ENCODE data around the gene FLG2.

The FLG2 gene

GRCh38 chr1:152367436-152367835 is 7.6 kb upstream of the FLG2 start:
- H3K27me3 ChIP-seq (replicated peaks; ENCODE audit: control insufficient read depth, insufficient read depth, low read length) = no peaks in the 10 kb centered on the region
- no peak for TF ChIP-seq CTCF (IDR thresholded peaks at IDR 0.05; ENCODE audit: insufficient read depth, low read length, poor library complexity, severe bottlenecking)
- H3K4me3 ChIP-seq (replicated peaks; ENCODE audit: low read depth, low read length) = no peak overlapping the region
- no peaks in the 10 kb centered on the region for H3K36me3 ChIP-seq (ENCODE audit: control insufficient read depth, insufficient read depth, low read length)
- no peak for DNase-seq (ENCODE audit: extremely low read depth, insufficient read length)

- TF ChIP-seq CTCF (IDR thresholded peaks at IDR 0.05; ENCODE audit: insufficient read depth, low read length, poor library complexity, severe bottlenecking) = no peak
- no peaks in the 10 kb centered on the region; the same call in none of the 2 replicates for H3K27me3 ChIP-seq (replicated peaks; ENCODE audit: control insufficient read depth, insufficient read depth, low read length)
- no peaks in the 10 kb centered on the region for H3K36me3 ChIP-seq (ENCODE audit: control insufficient read depth, insufficient read depth, low read length)
- DNase-seq (ENCODE audit: extremely low read depth, insufficient read length) = no peak
- no peak overlapping the region for H3K4me3 ChIP-seq (replicated peaks; ENCODE audit: low read depth, low read length)
Measured at GRCh38 chr1:152356736-152357135, 3.1 kb downstream of the FLG2 start.

GRCh38 chr1:152349611-152350010 is 10.2 kb downstream of the FLG2 start:
- no peaks in the 10 kb centered on the region for H3K27me3 ChIP-seq (replicated peaks; ENCODE audit: control insufficient read depth, insufficient read depth, low read length)
- H3K36me3 ChIP-seq (ENCODE audit: control insufficient read depth, insufficient read depth, low read length) = no peaks in the 10 kb centered on the region
- H3K4me3 ChIP-seq (replicated peaks; ENCODE audit: low read depth, low read length) = no peak overlapping the region
- TF ChIP-seq CTCF (IDR thresholded peaks at IDR 0.05; ENCODE audit: insufficient read depth, low read length, poor library complexity, severe bottlenecking) = no peak
- no peak for DNase-seq (ENCODE audit: extremely low read depth, insufficient read length)

DNA sequence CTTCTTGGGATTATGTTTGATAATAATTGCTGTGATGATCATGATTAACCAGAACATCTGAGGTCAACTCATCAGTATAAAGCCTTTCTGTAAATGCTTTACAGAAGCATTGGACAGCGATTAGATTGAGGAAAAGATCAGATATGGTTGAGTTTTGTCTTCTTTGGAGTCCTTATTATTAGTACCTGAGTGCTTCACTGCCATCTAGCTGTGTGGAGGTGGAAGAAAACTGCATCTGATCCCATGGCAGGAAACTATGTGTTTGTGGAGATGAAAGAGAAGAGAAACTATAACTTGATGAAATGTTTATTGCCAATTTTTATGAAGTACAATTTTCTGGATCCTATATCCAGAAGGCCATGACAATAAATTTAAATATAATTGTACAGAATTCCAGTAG is 11.4 kb downstream of the FLG2 start:
- DNase-seq (ENCODE audit: extremely low read depth, insufficient read length) = no peak
- TF ChIP-seq CTCF (IDR thresholded peaks at IDR 0.05; ENCODE audit: insufficient read depth, low read length, poor library complexity, severe bottlenecking) = peak; percentile 31
- no peaks in the 10 kb centered on the region for H3K36me3 ChIP-seq (ENCODE audit: control insufficient read depth, insufficient read depth, low read length)
- H3K27me3 ChIP-seq (replicated peaks; ENCODE audit: control insufficient read depth, insufficient read depth, low read length) = no peaks in the 10 kb centered on the region
- H3K4me3 ChIP-seq (replicated peaks; ENCODE audit: low read depth, low read length) = no peak overlapping the region

- peak; percentile 89 for TF ChIP-seq CTCF (IDR thresholded peaks at IDR 0.05; ENCODE audit: insufficient read depth, low read length, poor library complexity, severe bottlenecking)
- H3K4me3 ChIP-seq (replicated peaks; ENCODE audit: low read depth, low read length) = no peak overlapping the region
- peak; percentile 18 for DNase-seq (ENCODE audit: extremely low read depth, insufficient read length)
- H3K36me3 ChIP-seq (ENCODE audit: control insufficient read depth, insufficient read depth, low read length) = no peaks in the 10 kb centered on the region
- H3K27me3 ChIP-seq (replicated peaks; ENCODE audit: control insufficient read depth, insufficient read depth, low read length) = no peaks in the 10 kb centered on the region
Measured at GRCh38 chr1:152347116-152347728, 12.6 kb downstream of the FLG2 start.

DNA sequence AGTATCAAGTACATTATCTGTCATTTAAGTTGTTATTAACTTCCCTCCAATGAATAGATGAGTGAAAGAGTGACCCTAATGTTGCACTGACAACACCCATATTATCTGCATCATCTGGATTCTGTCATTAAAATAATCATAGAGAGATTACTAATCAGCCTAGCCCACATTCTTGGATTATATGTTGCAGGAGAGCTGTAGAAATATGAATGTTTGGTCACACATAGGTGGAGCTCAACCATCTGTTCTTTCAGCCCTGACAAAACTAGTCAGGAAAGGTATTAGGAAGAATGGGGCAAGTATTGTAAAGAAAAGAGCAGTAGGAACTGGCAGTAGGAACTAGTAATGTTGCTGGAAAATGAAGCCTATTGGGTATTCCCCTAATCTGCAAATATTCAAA is 15.4 kb downstream of the FLG2 start:
- TF ChIP-seq CTCF (IDR thresholded peaks at IDR 0.05; ENCODE audit: insufficient read depth, low read length, poor library complexity, severe bottlenecking) = no peak
- Histone ChIP-seq H3K36me3 (ENCODE audit: control insufficient read depth, insufficient read depth, low read length) (no peaks in the 10 kb centered on the region), H3K27me3 (replicated peaks; ENCODE audit: control insufficient read depth, insufficient read depth, low read length) (no peaks in the 10 kb centered on the region), H3K4me3 (replicated peaks; ENCODE audit: low read depth, low read length) (no peak overlapping the region)
- no peak for DNase-seq (ENCODE audit: extremely low read depth, insufficient read length)
